HTR-8/SVneo (cell line): ENCODE measurements around the gene SQOR.

Experiments used
- DNase-seq: peaks from one replicate; pipeline ENCODE4 v3.0.0; 2011; ENCODE audit warnings: low spot score, mixed read lengths; ENCODE audit not compliant: insufficient read length
- FAIRE-seq: peaks from 2 replicates; lab custom pipeline; 2011; peaks lifted over from hg19 to GRCh38; lab: Jason Lieb, UNC

Gene SQOR

GRCh38 chr15:45657254-45657653 lies 22.4 kb downstream of the SQOR start:
- DNase-seq, result no peak
- FAIRE-seq, result no peak

GRCh38 chr15:45657764-45658545 lies 23.1 kb downstream of the SQOR start:
- FAIRE-seq, result no peak
- no peak for DNase-seq

GRCh38 chr15:45660231-45660979 lies 25.6 kb downstream of the SQOR start:
- FAIRE-seq (no peak), DNase-seq (no peak)

GRCh38 chr15:45662375-45662774 lies 27.5 kb downstream of the SQOR start:
- FAIRE-seq (no peak), DNase-seq (no peak)

- FAIRE-seq (no peak), DNase-seq (no peak)
These were observed 29.6 kb downstream of the SQOR start for GRCh38 chr15:45664451-45664850.

GRCh38 chr15:45665261-45665660 lies 30.4 kb downstream of the SQOR start:
- DNase-seq (no peak), FAIRE-seq (no peak)

GRCh38 chr15:45666119-45666875 lies 31.5 kb downstream of the SQOR start:
- FAIRE-seq (no peak), DNase-seq (no peak)

GRCh38 chr15:45667002-45667401 lies 32.2 kb downstream of the SQOR start:
- DNase-seq (no peak), FAIRE-seq (no peak)

- no peak for FAIRE-seq
- no peak for DNase-seq
These were observed 33.6 kb downstream of the SQOR start for GRCh38 chr15:45668386-45668785.

- DNase-seq, result no peak
- no peak for FAIRE-seq
These were observed 34.6 kb downstream of the SQOR start for GRCh38 chr15:45669422-45669821.

- FAIRE-seq, result no peak
- no peak for DNase-seq
These were observed 35.3 kb downstream of the SQOR start for GRCh38 chr15:45670091-45670490.

- DNase-seq (no peak), FAIRE-seq (no peak)
These were observed 35.7 kb downstream of the SQOR start for GRCh38 chr15:45670511-45670910.

GRCh38 chr15:45674677-45675076 lies 39.8 kb downstream of the SQOR start:
- no peak for DNase-seq
- no peak for FAIRE-seq

GRCh38 chr15:45677797-45678196 lies 43.0 kb downstream of the SQOR start:
- no peak for FAIRE-seq

GRCh38 chr15:45678459-45679178 lies 43.8 kb downstream of the SQOR start:
- DNase-seq (no peak), FAIRE-seq (no peak)

More at GRCh38 chr15:45677797-45678196, 43.0 kb downstream of the SQOR start:
- DNase-seq, result no peak

- no peak for DNase-seq
These were observed 49.7 kb downstream of the SQOR start for GRCh38 chr15:45684533-45684932.

GRCh38 chr15:45689616-45690015 lies 54.8 kb downstream of the SQOR start:
- FAIRE-seq (no peak), DNase-seq (no peak)

More at GRCh38 chr15:45684533-45684932, 49.7 kb downstream of the SQOR start:
- no peak for FAIRE-seq

GRCh38 chr15:45690581-45691260 lies 55.9 kb downstream of the SQOR start:
- FAIRE-seq (no peak), DNase-seq (no peak)

- DNase-seq, result no peak
- no peak for FAIRE-seq
These were observed 66.3 kb downstream of the SQOR start for GRCh38 chr15:45701108-45701507.

GRCh38 chr15:45702041-45702440 lies 67.2 kb downstream of the SQOR start:
- FAIRE-seq (no peak), DNase-seq (no peak)
